ENCODE data around the gene PI4KA. TPM values are rescaled to one million over a fixed set of nuclear protein-coding genes. Genes with fewer than 3 reads are reported as not detected.

Gene PI4KA
- total and polyA plus RNA-seq, 2 experiments from 2014 or later = 17.1 to 38.1 TPM

- peaks cover 9% of the 10 kb centered on the region for H3K27me3 Mint-ChIP-seq (ENCODE audit: insufficient read depth, low read depth, poor library complexity)
- peaks cover 11% of the 10 kb centered on the region; the same call in 1 of the 3 replicates for H3K4me1 Mint-ChIP-seq
- H3K36me3 Mint-ChIP-seq (ENCODE audit: low read depth) = no peaks in the 10 kb centered on the region
These were observed 4.8 kb upstream of the PI4KA start for GRCh38 chr22:20863366-20863765.

More at GRCh38 chr22:20863366-20863765, 4.8 kb upstream of the PI4KA start:
- H3K36me3 ChIP-seq (ENCODE audit: insufficient read depth) = no peaks in the 10 kb centered on the region
- H2AFZ ChIP-seq = no peak overlapping the region
- H3K27ac Mint-ChIP-seq = no peak overlapping the region
- H3K4me1 ChIP-seq (ENCODE audit: insufficient read depth) = no peaks in the 10 kb centered on the region
- no peaks in the 10 kb centered on the region for H4K20me1 ChIP-seq (replicated peaks; ENCODE audit: insufficient read depth)
- ATAC-seq (no peak), DNase-seq (ENCODE audit: low spot score) (no peak)
- H3K9me2 ChIP-seq (ENCODE audit: insufficient read depth) = no peaks in the 10 kb centered on the region
- H3K4me3 Mint-ChIP-seq = no peak overlapping the region
- no peaks in the 10 kb centered on the region for H3K27me3 ChIP-seq (ENCODE audit: insufficient read depth)
- H3K9me3 Mint-ChIP-seq = no peaks in the 10 kb centered on the region
- H3K27ac ChIP-seq (ENCODE audit: low read depth) = no peak overlapping the region
- TF ChIP-seq EZH2phosphoT487 (IDR thresholded peaks at IDR 0.05; ENCODE audit: unreplicated experiment) (no peak), REST (IDR thresholded peaks at IDR 0.05; ENCODE audit: unreplicated experiment) (no peak), JUNB (IDR thresholded peaks at IDR 0.05; ENCODE audit: unreplicated experiment) (no peak), ZNF114 (CRISPR knock-in tag; IDR thresholded peaks at IDR 0.05) (no peak), ZNF331 (CRISPR knock-in tag; IDR thresholded peaks at IDR 0.05; ENCODE audit: low read depth) (no peak), ZNF462 (CRISPR knock-in tag; IDR thresholded peaks at IDR 0.05) (no peak), NANOG (IDR thresholded peaks at IDR 0.05; ENCODE audit: borderline replicate concordance) (no peak), CTCF (conservative IDR thresholded peaks at IDR 0.05; ENCODE audit: low read depth in 2 of 2) (no peak), STAT1 (IDR thresholded peaks at IDR 0.05; ENCODE audit: unreplicated experiment) (no peak), ETS1 (IDR thresholded peaks at IDR 0.05) (no peak), EZH2 (IDR thresholded peaks at IDR 0.05; ENCODE audit: low read depth, unreplicated experiment) (no peak), POLR2AphosphoS5 (IDR thresholded peaks at IDR 0.05; ENCODE audit: low read depth) (no peak), CREB1 (CRISPR knock-in tag; IDR thresholded peaks at IDR 0.05; ENCODE audit: low read depth) (no peak)
- no peak overlapping the region for H3K4me2 ChIP-seq
- no peaks in the 10 kb centered on the region for H3K79me2 ChIP-seq (replicated peaks; ENCODE audit: insufficient read depth)
- H3K4me3 ChIP-seq = no peak overlapping the region
- H3F3A ChIP-seq (replicated peaks; ENCODE audit: low read depth) = no peaks in the 10 kb centered on the region; the same call in 1 of the 2 replicates
